Upper lobe of right lung (tissue), 1 donor: ENCODE measurements around the gene GCM1. TPM values are rescaled to one million over a fixed set of nuclear protein-coding genes. Genes with fewer than 3 reads are reported as not detected.

Experiments
- ATAC-seq: fragments of 200-7000 bp; cut with Tn5 transposase; one replicate; pipeline ENCODE4 v1.9.1; 2020; ENCODE audit warnings: mild to moderate bottlenecking, moderate library complexity
- DNase-seq: peaks from one replicate; pipeline ENCODE4 v3.0.0-alpha.2; 2020
- H3K27ac ChIP-seq: fragments of 200-600 bp; one replicate; pipeline ENCODE4 v1.8.0; 2022
- H3K27me3 ChIP-seq: fragments of 200-600 bp; one replicate; pipeline ENCODE4 v1.8.0; 2022; ENCODE audit warnings: mild to moderate bottlenecking
- H3K36me3 ChIP-seq: fragments of 200-600 bp; one replicate; pipeline ENCODE4 v1.8.0; 2022
- H3K4me1 ChIP-seq: fragments of 200-600 bp; one replicate; pipeline ENCODE4 v1.8.0; 2022
- H3K4me3 ChIP-seq: fragments of 200-600 bp; one replicate; pipeline ENCODE4 v1.8.0; 2022; ENCODE audit warnings: mild to moderate bottlenecking
- H3K9me3 ChIP-seq: fragments of 200-600 bp; one replicate; pipeline ENCODE4 v1.8.0; 2022
- intact Hi-C: fragments of 100-400 bp; cut with DNase I; formaldehyde crosslinking; loops from one replicate; pipeline ENCODE4 v1.11.0; 2022
- total RNA-seq: library from RNA; stranded (reverse); fragmentation: NEBNext Ultra II Directional; extraction: Animal tissue kit (Norgen Biotek cat#: 25700); gene quantifications from one replicate; pipeline ENCODE4 v1.2.1, GENCODE V29; 2021
- TF ChIP-seq, protein P1 (sequence below): fragments of 200-600 bp; IDR thresholded peaks from one replicate; pipeline ENCODE4 v1.8.0; 2022; ENCODE audit warnings: antibody characterized with exemption
- donor health status: DM: no; HTN: yes; CAD: no; lungs with severe emphysema.

GCM1 gene
- total RNA-seq, 1 donor from 2014 or later, result not detected

- intact Hi-C loops, result no loop called here
- ATAC-seq (no peak), DNase-seq (no peak)
- H3K4me1 ChIP-seq, result no peaks in the 10 kb centered on the region
- no peak overlapping the region for H3K27ac ChIP-seq
- TF ChIP-seq, protein P1, sequence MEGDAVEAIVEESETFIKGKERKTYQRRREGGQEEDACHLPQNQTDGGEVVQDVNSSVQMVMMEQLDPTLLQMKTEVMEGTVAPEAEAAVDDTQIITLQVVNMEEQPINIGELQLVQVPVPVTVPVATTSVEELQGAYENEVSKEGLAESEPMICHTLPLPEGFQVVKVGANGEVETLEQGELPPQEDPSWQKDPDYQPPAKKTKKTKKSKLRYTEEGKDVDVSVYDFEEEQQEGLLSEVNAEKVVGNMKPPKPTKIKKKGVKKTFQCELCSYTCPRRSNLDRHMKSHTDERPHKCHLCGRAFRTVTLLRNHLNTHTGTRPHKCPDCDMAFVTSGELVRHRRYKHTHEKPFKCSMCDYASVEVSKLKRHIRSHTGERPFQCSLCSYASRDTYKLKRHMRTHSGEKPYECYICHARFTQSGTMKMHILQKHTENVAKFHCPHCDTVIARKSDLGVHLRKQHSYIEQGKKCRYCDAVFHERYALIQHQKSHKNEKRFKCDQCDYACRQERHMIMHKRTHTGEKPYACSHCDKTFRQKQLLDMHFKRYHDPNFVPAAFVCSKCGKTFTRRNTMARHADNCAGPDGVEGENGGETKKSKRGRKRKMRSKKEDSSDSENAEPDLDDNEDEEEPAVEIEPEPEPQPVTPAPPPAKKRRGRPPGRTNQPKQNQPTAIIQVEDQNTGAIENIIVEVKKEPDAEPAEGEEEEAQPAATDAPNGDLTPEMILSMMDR, result no peak
- H3K9me3 ChIP-seq, result no peaks in the 10 kb centered on the region
- H3K36me3 ChIP-seq, result no peaks in the 10 kb centered on the region
- H3K27me3 ChIP-seq, result peaks cover 4% of the 10 kb centered on the region
- no peak overlapping the region for H3K4me3 ChIP-seq
These were observed 13.9 kb downstream of the GCM1 start for GRCh38 chr6:53134601-53135235.

DNA sequence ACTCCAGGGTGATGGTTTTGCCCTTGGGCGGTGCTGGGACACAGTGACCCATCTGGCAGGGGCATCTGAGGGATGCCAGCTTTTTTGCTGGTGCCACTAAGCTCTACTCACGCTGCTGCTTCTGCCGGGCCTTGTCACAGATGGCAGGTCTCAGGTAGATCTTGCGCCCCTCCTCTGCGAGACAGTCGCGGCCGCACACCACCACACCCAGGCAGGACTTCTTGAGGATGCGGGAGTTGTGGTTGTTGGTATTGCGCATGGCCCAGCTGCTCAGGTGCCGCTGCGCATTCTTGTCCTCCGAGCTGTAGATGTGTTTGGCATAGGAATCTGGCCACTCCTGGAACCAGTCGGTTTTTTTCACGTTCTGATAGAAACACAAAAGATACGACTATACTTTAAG is 14.7 kb downstream of the GCM1 start:
- H3K36me3 ChIP-seq, result no peaks in the 10 kb centered on the region
- no peak overlapping the region for H3K4me3 ChIP-seq
- intact Hi-C loops, result no loop called here
- H3K4me1 ChIP-seq, result no peaks in the 10 kb centered on the region
- H3K27ac ChIP-seq, result no peak overlapping the region
- TF ChIP-seq, protein P1, result no peak
- no peaks in the 10 kb centered on the region for H3K9me3 ChIP-seq
- DNase-seq (no peak), ATAC-seq (no peak)
- peaks cover 4% of the 10 kb centered on the region for H3K27me3 ChIP-seq

- H3K4me3 ChIP-seq, result no peak overlapping the region
- H3K4me1 ChIP-seq, result no peaks in the 10 kb centered on the region
- no peaks in the 10 kb centered on the region for H3K27me3 ChIP-seq
- H3K27ac ChIP-seq, result no peak overlapping the region
- TF ChIP-seq, protein P1, result no peak
- intact Hi-C loops, result no loop called here
- H3K9me3 ChIP-seq, result no peaks in the 10 kb centered on the region
- no peak for ATAC-seq
- H3K36me3 ChIP-seq, result no peaks in the 10 kb centered on the region
- DNase-seq, result no peak
These were observed 17.9 kb downstream of the GCM1 start for GRCh38 chr6:53130569-53131290.

DNA sequence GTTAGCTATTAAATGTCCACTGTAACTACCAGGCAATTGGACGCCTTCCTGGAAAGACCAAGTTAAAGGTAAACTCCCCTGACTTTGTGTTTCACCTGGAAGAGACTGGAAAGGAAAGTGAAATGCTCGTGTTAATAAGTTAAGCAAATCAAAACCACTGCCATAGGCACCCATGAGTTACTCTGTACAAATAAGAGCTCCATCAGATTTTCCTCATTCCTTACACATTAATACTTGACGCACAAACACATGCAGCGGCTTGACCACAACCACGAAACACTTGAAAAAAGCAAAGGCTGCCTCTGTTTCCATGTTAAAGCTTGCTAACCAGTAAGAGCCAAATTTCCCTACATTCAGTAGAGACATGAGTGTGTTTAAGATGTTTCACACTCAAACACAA is 19.8 kb downstream of the GCM1 start:
- Histone ChIP-seq H3K36me3 (no peaks in the 10 kb centered on the region), H3K27me3 (no peaks in the 10 kb centered on the region), H3K9me3 (no peaks in the 10 kb centered on the region), H3K4me3 (no peak overlapping the region), H3K4me1 (no peaks in the 10 kb centered on the region), H3K27ac (no peak overlapping the region)
- TF ChIP-seq, protein P1, result no peak
- ATAC-seq (no peak), DNase-seq (no peak)
- intact Hi-C loops, result no loop called here

GRCh38 chr6:53125276-53125675 is 23.4 kb downstream of the GCM1 start:
- ATAC-seq, result no peak

More at GRCh38 chr6:53125276-53125675, 23.4 kb downstream of the GCM1 start:
- H3K4me1 ChIP-seq, result no peaks in the 10 kb centered on the region
- H3K9me3 ChIP-seq, result no peaks in the 10 kb centered on the region
- no peak overlapping the region for H3K4me3 ChIP-seq
- intact Hi-C loops, result no loop called here
- no peak for DNase-seq
- no peaks in the 10 kb centered on the region for H3K36me3 ChIP-seq
- no peak overlapping the region for H3K27ac ChIP-seq
- H3K27me3 ChIP-seq, result no peaks in the 10 kb centered on the region
- TF ChIP-seq, protein P1, result no peak
